K562 (cell line): ENCODE results near the gene MEST. TPM values are rescaled to one million over a fixed set of nuclear protein-coding genes. Genes with fewer than 3 reads are reported as not detected.

Experiments used
- ATAC-seq: fragments of 200-7000 bp; cut with Tn5 transposase; 3 replicates; pipeline ENCODE4 v1.9.1; 2020; ENCODE audit warnings: moderate library complexity
- BruUV-seq: library from RNA; stranded (reverse); fragments of 400-500 nt; replicated peaks from 2 replicates; lab custom pipeline; 2021; lab: Mats Ljungman, UMichigan
- CTCF ChIA-PET: fragments of 300-600 bp; formaldehyde crosslinking; extraction: SDS; loops from one replicate; lab custom pipeline; 2021; ENCODE audit warnings: low intra/inter-chr PET ratio; lab: Yijun Ruan, JAX
- POLR2A ChIA-PET: fragments of 300-600, 350-650 bp; sonication (Branson Sonifier 250); formaldehyde crosslinking; extraction: SDS; loops from one replicate; lab custom pipeline; 2021; ENCODE audit warnings: antibody characterized with exemption, inconsistent platforms; lab: Yijun Ruan, JAX
- DNase-seq, 4 experiments: peaks; one replicate each; pipeline versions ENCODE4 v3.0.0 to v3.0.0-alpha.2; 2011 to 2018; ENCODE audit warnings: low spot score in 3 of 4, mixed read lengths in 3 of 4; ENCODE audit errors: extremely low read depth in 1 of 4
- FAIRE-seq: peaks from 2 replicates; lab custom pipeline; 2011; peaks lifted over from hg19 to GRCh38; lab: Jason Lieb, UNC
- H2AFZ ChIP-seq: 2 replicates; pipeline ENCODE4 v1.6.0; 2011; ENCODE audit warnings: low read depth, low read length, control low read depth, inconsistent platforms
- H3K27ac ChIP-seq: fragments of 200-600 bp; 3 replicates; pipeline ENCODE4 v1.8.0; 2011; ENCODE audit warnings: low read depth, mild to moderate bottlenecking, control low read depth, inconsistent platforms, low read length, moderate library complexity, mixed read lengths; ENCODE audit errors: extremely low read depth
- H3K27me3 ChIP-seq, 2 experiments: fragments of 300-600 bp in 1 of 2; 2 replicates in 1 of 2; 3 replicates in 1 of 2; pipeline versions ENCODE4 v1.6.0 to v1.8.0; 2011; ENCODE audit warnings: inconsistent platforms in 2 of 2, low read length in 2 of 2, mild to moderate bottlenecking in 1 of 2, mixed read lengths in 1 of 2, moderate library complexity in 1 of 2; ENCODE audit not compliant: control insufficient read depth in 2 of 2, insufficient read depth in 2 of 2
- H3K36me3 ChIP-seq: fragments of 300-600 bp; 3 replicates; pipeline ENCODE4 v1.8.0; 2011; ENCODE audit warnings: mild to moderate bottlenecking, low read length, inconsistent platforms; ENCODE audit not compliant: control insufficient read depth, insufficient read depth
- H3K4me1 ChIP-seq, 2 experiments: fragments of 200-600 bp in 1 of 2; replicated peaks in 1 of 2; 2 replicates in 1 of 2; 3 replicates in 1 of 2; pipeline versions ENCODE4 v1.5.1 to v1.8.0; 2011; ENCODE audit warnings: inconsistent platforms in 2 of 2, low read length in 2 of 2, mild to moderate bottlenecking in 1 of 2, mixed read lengths in 1 of 2, moderate library complexity in 1 of 2; ENCODE audit not compliant: control insufficient read depth in 2 of 2, insufficient read depth in 2 of 2
- H3K4me2 ChIP-seq: 2 replicates; pipeline ENCODE4 v1.6.1; 2011; ENCODE audit warnings: low read length, control low read depth, inconsistent platforms, mixed read lengths; ENCODE audit not compliant: insufficient read depth
- H3K4me3 ChIP-seq: fragments of 200-600 bp; sonication (generic), shearing (Covaris generic); 2 replicates; pipeline ENCODE4 v1.5.1; 2016; ENCODE audit warnings: control low read depth, inconsistent platforms
- H3K79me2 ChIP-seq: fragments of 200-600 bp; 3 replicates; pipeline ENCODE4 v1.8.0; 2011; ENCODE audit warnings: low read length, inconsistent platforms; ENCODE audit not compliant: control insufficient read depth, insufficient read depth
- H3K9ac ChIP-seq, 2 experiments: 2 replicates each; pipeline versions ENCODE4 v1.6.0 to v1.6.1; 2011; ENCODE audit warnings: low read depth in 2 of 2, low read length in 2 of 2, control low read depth in 1 of 2, inconsistent platforms in 1 of 2, mild to moderate bottlenecking in 1 of 2, mixed read lengths in 1 of 2; ENCODE audit not compliant: insufficient read depth in 1 of 2
- H3K9me1 ChIP-seq: one replicate; pipeline ENCODE4 v1.6.0; 2011; ENCODE audit warnings: inconsistent platforms, mild to moderate bottlenecking, low read length, moderate library complexity; ENCODE audit not compliant: control insufficient read depth, insufficient read depth
- H3K9me3 ChIP-seq: replicated peaks from 2 replicates; pipeline ENCODE4 v1.5.1; 2011; ENCODE audit warnings: low read depth, low read length, inconsistent platforms; ENCODE audit not compliant: control insufficient read depth, insufficient read depth
- H4K20me1 ChIP-seq: replicated peaks from 2 replicates; pipeline ENCODE4 v1.6.1; 2011; ENCODE audit warnings: low read length, inconsistent platforms, mixed read lengths; ENCODE audit not compliant: control insufficient read depth, insufficient read depth
- CTBP1 ChIP-seq: fragments of 450-650 bp; IDR thresholded peaks from 2 replicates; pipeline ENCODE4 v1.6.1; 2016; ENCODE audit warnings: borderline replicate concordance
- HDAC1 ChIP-seq, 2 experiments: fragments of 450-650 bp; IDR thresholded peaks; 2 replicates each; pipeline ENCODE4 v1.6.1; 2016 to 2017; ENCODE audit warnings: inconsistent platforms in 1 of 2, mild to moderate bottlenecking in 1 of 2, moderate library complexity in 1 of 2
- LARP7 ChIP-seq: fragments of 450-650 bp; IDR thresholded peaks from 2 replicates; pipeline ENCODE4 v1.6.1; 2016
- MAZ ChIP-seq, 2 experiments: fragments of 450-650 bp in 1 of 2; sonication (generic) in 1 of 2; formaldehyde crosslinking; IDR thresholded peaks in 1 of 2; conservative IDR thresholded peaks in 1 of 2; 2 replicates each; pipeline versions ENCODE4 v1.4.0 to v1.5.0; 2020; ENCODE audit warnings: mild to moderate bottlenecking in 1 of 2, missing genetic modification reagents in 1 of 2
- MTA1 ChIP-seq: fragments of 450-650 bp; IDR thresholded peaks from 2 replicates; pipeline ENCODE4 v1.6.1; 2017; ENCODE audit warnings: borderline replicate concordance
- RCOR1 ChIP-seq, 2 experiments: IDR thresholded peaks; 2 replicates each; pipeline ENCODE4 v1.6.1; 2012; ENCODE audit warnings: low read depth in 2 of 2, low read length in 2 of 2, borderline replicate concordance in 1 of 2, improper control_type of control experiment in 1 of 2
- TEAD1 ChIP-seq, 2 experiments: fragments of 450-650 bp in 1 of 2; sonication (generic) in 1 of 2; formaldehyde crosslinking; IDR thresholded peaks; 2 replicates each; pipeline versions ENCODE4 v1.4.0 to v1.8.0; 2020 to 2022; ENCODE audit warnings: mild to moderate bottlenecking in 2 of 2, missing genetic modification reagents in 1 of 2
- TEAD2 ChIP-seq: fragments of 450-650 bp; IDR thresholded peaks from 2 replicates; pipeline ENCODE4 v1.6.1; 2016; ENCODE audit warnings: missing genetic modification characterization, control low read depth, missing compliant biosample characterization
- TEAD4 ChIP-seq, 2 experiments: sonication (generic) in 1 of 2; formaldehyde crosslinking in 1 of 2; IDR thresholded peaks; 2 replicates each; pipeline versions ENCODE4 v1.6.1 to v1.8.0; 2012 to 2022; ENCODE audit warnings: borderline replicate concordance in 1 of 2, inconsistent platforms in 1 of 2, low read length in 1 of 2, mild to moderate bottlenecking in 1 of 2, missing genetic modification reagents in 1 of 2
- ZNF41 ChIP-seq: fragments of 250-450 bp; sonication (Bioruptor Pico); conservative IDR thresholded peaks from 2 replicates; pipeline ENCODE4 v1.4.0; 2020; ENCODE audit warnings: mild to moderate bottlenecking
- WGBS: fragments of 100-300 bp; shearing (Covaris generic); methylation state at CpG from one replicate; pipeline ENCODE4 v1.1.6; 2016; ENCODE audit warnings: low coverage, mixed read lengths; ENCODE audit not compliant: insufficient coverage; ENCODE audit errors: missing lambda C conversion rate; 5-methylcytosine and 5-hydroxymethylcytosine counted together
- in situ Hi-C: fragments of 300-500 bp; cut with MboI; formaldehyde crosslinking; loops from 4 replicates; pipeline ENCODE4 v1.15.0; 2018; ENCODE audit warnings: inconsistent platforms, mixed read lengths
- intact Hi-C: fragments of 100-400 bp; cut with micrococcal nuclease; formaldehyde crosslinking; loops from 2 replicates; pipeline ENCODE4 v1.14.2; 2022
- polyA plus RNA-seq, 8 experiments: library from polyadenylated mRNA; depleted of rRNA in 4 of 8; stranded (reverse) in 5 of 8; unstranded in 3 of 8; fragments of >200 nt; fragmentation: Nextera tagmentation in 2 of 8; fragmentation: Illumina TruSeq in 1 of 8; extraction: Ambion mirVana in 2 of 8; extraction: Trizol in 1 of 8; gene quantifications; 2 replicates each; pipeline versions ENCODE4 v1.2.1 to v1.2.3, GENCODE V29; 2011 to 2014; ENCODE audit warnings: inconsistent platforms in 1 of 8, missing spikeins in 1 of 8
- total RNA-seq, 7 experiments: library from RNA; depleted of rRNA in 6 of 7; stranded (reverse); fragments of >200 nt in 6 of 7; fragmentation: Illumina TruSeq in 2 of 7; extraction: Trizol in 2 of 7; gene quantifications; 2 replicates each; pipeline versions ENCODE4 v1.2.1 to v1.2.3, GENCODE V29; 2011 to 2021; ENCODE audit warnings: low replicate concordance in 1 of 7

MEST gene
- total and polyA plus RNA-seq, 9 of the 15 experiments (the other 6 are each of a cell fraction or from before 2014, with no cell fraction given), result 0.04 to 0.74 (median 0.36) TPM; not detected in 1

GRCh38 chr7:130489140-130489983, 2.5 kb upstream of the MEST start:
- intact Hi-C loops (loop anchor here (5.0 to 10.0 kb wide), 4 partner anchors 205 to 417 kb away; partner anchors contain the start of gene KLHDC10), in situ Hi-C loops (no loop called here)
- Histone ChIP-seq H3K4me1 (peaks cover 0 to 19% of the 10 kb centered on the region in 2 experiments; a peak in 4 of 5 replicates), H3K27me3 (peaks cover 9 to 42% of the 10 kb centered on the region in 2 experiments; a peak in 4 of 5 replicates), H2AFZ (no peak overlapping the region), H4K20me1 (no peaks in the 10 kb centered on the region), H3K27ac (no peak overlapping the region), H3K9ac (no peak overlapping the region), H3K4me3 (no peak overlapping the region), H3K36me3 (no peaks in the 10 kb centered on the region), H3K79me2 (no peaks in the 10 kb centered on the region), H3K9me3 (peaks cover 8% of the 10 kb centered on the region), H3K4me2 (no peak overlapping the region), H3K9me1 (no peaks in the 10 kb centered on the region)
- ChIA-PET CTCF (no interaction called here), POLR2A (no interaction called here)
- no peak for DNase-seq
- FAIRE-seq, result no peak
- peak; percentile 13; the same call in 1 of the 3 replicates for ATAC-seq
- BruUV-seq, result no TSS peak
- TF ChIP-seq MAZ (CRISPR knock-in tag; conservative IDR thresholded peaks at IDR 0.05 in 1 of 2, IDR thresholded peaks at IDR 0.05 in 1 of 2), result 0 out of 4 replicates have a peak, but pooled peaks of 1 of the 2 experiments have one; percentile 22
- TF ChIP-seq HDAC1 (IDR thresholded peaks at IDR 0.05), result no peak
- peak in 1 of 2 experiments; percentile 52; a peak in 1 of 4 replicates for TF ChIP-seq RCOR1 (IDR thresholded peaks at IDR 0.05; ENCODE audit: borderline replicate concordance in 1 of 2, low read depth in 2 of 2, low read length in 2 of 2)
- TF ChIP-seq TEAD4 (IDR thresholded peaks at IDR 0.05; ENCODE audit: low read length), result peak; percentile 55; the same call in 1 of the 2 replicates
- no peak for TF ChIP-seq TEAD4 (CRISPR knock-in tag; IDR thresholded peaks at IDR 0.05; ENCODE audit: borderline replicate concordance)
- peak; percentile 69; the same call in 1 of the 2 replicates for TF ChIP-seq ZNF41
- peak in 1 of 2 experiments; percentile 96; a peak in 2 of 4 replicates for TF ChIP-seq TEAD1 (CRISPR knock-in tag; IDR thresholded peaks at IDR 0.05)
- TF ChIP-seq LARP7, result no peak
- peak; percentile 57; the same call in 1 of the 2 replicates for TF ChIP-seq CTBP1
- peak; percentile 41; the same call in 1 of the 2 replicates for TF ChIP-seq MTA1
- peak; percentile 62; the same call in 1 of the 2 replicates for TF ChIP-seq TEAD2
- WGBS, result 5% methylated on average over 10 of the region's 10 CpGs
